HG03045 (cell line): ENCODE data around the gene RPS2.
"Not testable (repeated sequence)": the region's sequence is repeated elsewhere in the genome, so short reads cannot be mapped to it uniquely, and the experiment has no call there.

Source experiments
- ATAC-seq: cut with Tn5 transposase; IDR thresholded peaks from one replicate; pipeline ENCODE4 v1.9.1; 2021; ENCODE audit warnings: mild to moderate bottlenecking, moderate library complexity; ENCODE audit not compliant: unreplicated experiment

RPS2 gene

GRCh38 chr16:1942810-1943726 is 21.6 kb downstream of the RPS2 start, which contains the start of gene MSRB1:
TSS of gene MSRB1 (minus strand) at chr16:1943199. CDS start at chr16:1943156, 43 bp downstream.
- ATAC-seq: peak; percentile 93

- no peak for ATAC-seq
These were observed 22.4 kb downstream of the RPS2 start for GRCh38 chr16:1942047-1942809.

- no peak for ATAC-seq
These were observed 23.2 kb downstream of the RPS2 start for GRCh38 chr16:1941162-1942046.

- ATAC-seq: no peak
These were observed 24.1 kb downstream of the RPS2 start for GRCh38 chr16:1940273-1941161.

GRCh38 chr16:1939833-1940232 is 24.8 kb downstream of the RPS2 start:
- not testable (repeated sequence) for ATAC-seq

- ATAC-seq: no peak
These were observed 25.7 kb downstream of the RPS2 start for GRCh38 chr16:1938910-1939309.

GRCh38 chr16:1938316-1938715 is 26.3 kb downstream of the RPS2 start:
- ATAC-seq: no peak

GRCh38 chr16:1936945-1937479 is 27.6 kb downstream of the RPS2 start:
- ATAC-seq: no peak

GRCh38 chr16:1933097-1933661 is 31.4 kb downstream of the RPS2 start:
- ATAC-seq: no peak

GRCh38 chr16:1932050-1933028 is 32.3 kb downstream of the RPS2 start:
- ATAC-seq: no peak

GRCh38 chr16:1930338-1930720 is 34.3 kb downstream of the RPS2 start:
- ATAC-seq: no peak

GRCh38 chr16:1929578-1930337 is 34.9 kb downstream of the RPS2 start:
- peak; percentile 87 for ATAC-seq

GRCh38 chr16:1929105-1929504 is 35.5 kb downstream of the RPS2 start:
- no peak for ATAC-seq

- ATAC-seq: no peak
These were observed 38.4 kb downstream of the RPS2 start for GRCh38 chr16:1926271-1926670.

GRCh38 chr16:1924095-1924494 is 40.5 kb downstream of the RPS2 start:
- no peak for ATAC-seq

GRCh38 chr16:1923299-1924034 is 41.2 kb downstream of the RPS2 start:
- no peak for ATAC-seq

GRCh38 chr16:1922357-1922756 is 42.3 kb downstream of the RPS2 start:
- no peak for ATAC-seq
